T47D (cell line): ENCODE results near the gene CTAGE4.
"Not testable (repeated sequence)": the region's sequence is repeated elsewhere in the genome, so short reads cannot be mapped to it uniquely, and the experiment has no call there.

ENCODE experiments used
- DNase-seq, 2 experiments: peaks; one replicate each; pipeline versions ENCODE4 v3.0.0 to v3.0.0-alpha.2; 2011 to 2012; ENCODE audit warnings: low read depth in 1 of 2, low spot score in 1 of 2
- in situ Hi-C: cut with HindIII; loops from 2 replicates; pipeline ENCODE4 v1.10.0; 2016; ENCODE audit warnings: low sequenced_read_pairs, low pct_unique_long_range_greater_than_20kb

CTAGE4 gene

DNA sequence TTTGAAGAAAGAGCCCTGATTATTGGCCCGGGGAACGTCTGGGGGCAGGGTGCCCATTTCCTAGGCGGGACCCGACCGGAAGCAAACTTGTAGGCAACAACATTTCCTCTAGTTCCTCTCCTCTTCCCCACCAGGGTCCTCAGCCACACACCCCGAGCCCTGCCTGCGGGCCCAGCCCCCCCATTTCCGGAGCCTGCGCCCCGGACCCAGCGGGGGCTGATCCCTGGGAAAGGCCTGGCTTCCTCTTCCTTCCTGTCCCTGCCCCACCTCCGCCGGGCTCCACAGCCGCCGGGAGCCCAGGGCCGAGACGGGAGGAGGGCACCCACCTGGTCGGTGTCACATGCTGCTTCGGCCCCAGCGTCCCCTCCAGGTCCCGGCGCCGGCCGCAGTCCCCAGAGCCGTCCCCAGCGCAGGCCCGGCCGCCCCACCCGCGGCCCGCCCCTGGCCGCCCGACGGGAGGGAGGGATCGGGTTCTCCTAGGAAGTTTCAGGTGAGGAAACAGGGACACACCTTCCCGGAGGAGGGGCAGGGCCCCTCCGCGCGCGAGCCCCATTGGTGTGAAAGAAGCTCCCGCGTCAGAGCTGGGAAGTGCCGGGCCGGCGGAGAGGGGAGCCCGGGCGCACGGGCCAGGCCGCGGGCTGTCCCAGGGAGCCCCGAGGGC is 12.1 kb downstream of the CTAGE4 start, which contains the start of gene ARHGEF35:
ARHGEF35 (minus strand) TSS at position 622 of the 661 bp plus-strand sequence. CDS start 7,450 bp downstream, outside the sequence.
- in situ Hi-C loops, DNase-seq: not testable (repeated sequence)

DNA sequence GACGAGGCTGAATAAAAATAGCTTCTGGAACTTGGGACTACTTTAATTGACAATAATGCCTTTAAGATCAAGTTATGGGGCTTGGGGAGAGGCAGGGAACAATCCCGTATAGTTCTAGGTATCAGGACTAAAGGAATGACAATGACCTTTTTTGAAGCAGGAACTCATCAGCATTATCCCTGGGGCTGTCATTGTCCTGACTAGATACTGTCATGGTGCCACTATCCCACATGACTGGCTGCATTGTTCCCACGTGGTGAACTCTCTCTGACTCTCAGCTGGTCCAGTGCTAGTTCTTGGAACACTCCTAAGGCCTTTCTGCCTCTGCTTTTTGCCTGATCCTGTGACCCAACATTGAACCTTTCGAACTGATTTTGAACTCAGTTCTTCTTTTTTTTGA is 15.7 kb downstream of the CTAGE4 start:
- in situ Hi-C loops, DNase-seq: not testable (repeated sequence)

DNA sequence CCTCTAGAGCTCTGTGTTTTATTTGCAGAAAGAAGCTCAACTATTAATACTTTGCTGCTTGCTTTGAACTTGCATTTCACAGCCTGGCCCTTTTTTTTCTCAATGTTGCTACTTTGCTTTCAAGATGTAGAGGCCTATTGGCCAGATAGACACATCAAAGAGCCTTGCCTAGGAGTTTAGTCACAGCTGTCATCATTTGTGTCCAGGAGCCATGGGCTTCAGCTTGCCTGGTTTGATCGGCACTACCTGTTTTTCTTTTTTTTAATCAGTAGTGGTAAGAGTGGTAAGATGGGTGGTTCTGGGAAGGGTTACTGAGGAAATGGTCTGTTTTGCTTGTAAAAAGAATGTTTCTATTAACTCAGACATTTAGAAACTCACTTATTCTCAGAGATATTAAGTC is 18.7 kb downstream of the CTAGE4 start:
- in situ Hi-C loops, DNase-seq: not testable (repeated sequence)

DNA sequence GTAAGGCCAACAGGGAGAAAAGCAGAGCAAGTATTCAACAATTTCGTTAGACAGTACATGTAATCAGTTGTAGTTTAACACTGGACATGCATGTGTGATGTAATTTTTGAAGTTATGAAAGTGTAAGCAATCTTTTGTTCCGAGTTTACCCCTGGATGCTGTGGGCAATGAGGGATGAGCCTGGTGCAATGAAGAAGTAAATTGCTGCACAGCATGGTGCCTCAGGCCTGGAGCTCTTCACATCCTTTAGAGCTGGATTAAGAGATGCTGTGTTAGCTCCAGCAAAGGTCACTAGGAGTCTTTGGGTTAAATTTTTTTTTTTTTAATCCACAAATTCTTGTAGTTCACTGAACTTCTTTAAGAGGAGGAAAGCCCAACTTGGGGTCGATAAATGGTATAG is 19.8 kb downstream of the CTAGE4 start:
- in situ Hi-C loops = not testable (repeated sequence)

DNA sequence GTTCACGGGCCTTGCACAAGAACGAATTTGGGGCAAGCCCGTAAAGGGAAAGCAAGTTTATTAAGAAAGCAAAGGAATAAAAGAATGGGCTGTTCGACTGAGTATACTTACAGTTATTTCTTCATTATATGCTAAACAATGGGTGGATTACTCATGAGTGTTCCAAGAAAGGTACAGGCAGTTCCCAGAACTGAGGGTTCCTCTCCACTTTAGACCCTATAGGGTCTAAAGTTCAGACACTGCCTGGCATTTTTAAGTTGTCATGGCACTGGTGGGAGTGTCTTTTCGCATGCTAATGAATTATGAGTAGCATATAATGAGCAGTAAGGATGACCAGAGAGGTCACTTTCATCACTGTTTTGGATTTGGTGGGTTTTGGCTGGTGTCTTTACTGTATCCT is 22.0 kb downstream of the CTAGE4 start:
- in situ Hi-C loops, DNase-seq: not testable (repeated sequence)

More for the DNA sequence above, 19.8 kb downstream of the CTAGE4 start:
- not testable (repeated sequence) for DNase-seq

DNA sequence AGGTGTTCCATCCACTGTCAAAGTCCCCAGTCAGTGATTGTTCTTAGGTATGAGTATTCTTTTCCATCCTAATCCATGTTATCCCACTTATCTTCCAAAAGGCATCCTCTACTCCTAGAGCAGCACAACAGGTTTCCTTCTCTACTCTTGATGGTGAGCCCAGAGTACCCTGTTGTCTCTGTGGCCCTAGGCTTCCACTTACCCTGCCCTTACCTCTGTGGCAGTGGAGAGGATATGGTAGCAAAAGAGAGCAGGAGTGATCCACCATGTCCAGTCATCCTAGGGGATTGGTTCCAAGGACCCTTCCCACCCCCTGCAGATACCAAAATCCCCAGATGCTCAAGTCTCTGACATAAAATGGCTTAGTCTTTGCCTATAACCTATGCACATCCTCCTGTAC is 33.9 kb downstream of the CTAGE4 start:
- DNase-seq, in situ Hi-C loops: not testable (repeated sequence)

DNA sequence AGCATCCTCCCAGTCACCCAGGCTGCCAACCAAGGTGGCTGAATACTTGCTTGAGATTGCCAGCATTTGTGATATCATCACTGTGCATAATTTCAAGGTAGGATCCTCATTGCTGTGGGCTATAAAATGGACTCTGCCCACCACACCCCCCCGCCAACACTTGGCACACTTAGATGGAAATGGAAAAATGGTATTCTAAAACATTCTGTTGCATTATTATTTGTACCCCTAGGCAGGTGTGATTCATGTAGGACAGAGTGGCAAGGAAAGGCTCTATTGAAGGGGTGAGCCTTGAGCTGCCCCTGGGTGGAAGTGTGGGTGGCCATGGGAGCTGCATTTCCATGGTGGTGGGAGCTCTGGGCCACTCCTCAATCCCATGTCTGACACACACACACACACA is 35.3 kb downstream of the CTAGE4 start:
- in situ Hi-C loops, DNase-seq: not testable (repeated sequence)

DNA sequence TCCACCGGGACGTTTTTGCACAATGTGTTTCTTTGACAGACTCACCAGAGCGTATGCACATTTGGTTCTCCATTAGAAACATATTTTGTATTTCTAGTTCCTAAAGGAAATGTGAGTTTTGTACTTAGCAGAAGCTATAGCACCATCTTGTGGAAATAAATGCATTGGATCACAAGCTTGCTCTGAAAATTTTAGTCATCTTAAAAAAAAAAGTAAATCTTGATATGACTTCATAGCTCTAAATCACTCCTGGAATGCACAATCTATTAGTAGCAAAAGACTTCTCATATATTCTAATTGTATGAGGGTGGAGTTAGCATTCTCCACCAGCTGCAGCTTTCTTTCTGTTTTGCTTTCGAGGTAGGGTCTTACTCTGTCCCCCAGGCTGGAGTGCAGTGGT is 35.9 kb downstream of the CTAGE4 start:
- DNase-seq, in situ Hi-C loops: not testable (repeated sequence)

DNA sequence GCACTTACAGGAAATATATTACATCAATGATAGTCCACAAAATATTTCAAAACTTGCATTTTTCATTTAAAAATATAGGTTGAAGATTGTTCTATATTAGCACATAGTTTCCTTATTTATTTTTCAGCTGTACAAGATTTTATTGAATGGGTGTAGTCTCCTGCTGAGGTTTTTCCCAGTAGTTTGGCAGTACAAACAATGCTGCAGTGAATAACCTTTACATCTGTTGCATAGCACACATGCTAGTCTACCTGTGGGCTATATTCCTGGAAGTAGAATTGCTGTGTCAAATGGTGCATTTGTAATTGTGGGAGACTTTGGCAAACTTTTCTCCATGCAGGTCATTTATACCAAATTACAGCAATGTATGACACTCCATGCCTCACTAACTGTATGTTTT is 37.3 kb downstream of the CTAGE4 start:
- in situ Hi-C loops = not testable (repeated sequence)

DNA sequence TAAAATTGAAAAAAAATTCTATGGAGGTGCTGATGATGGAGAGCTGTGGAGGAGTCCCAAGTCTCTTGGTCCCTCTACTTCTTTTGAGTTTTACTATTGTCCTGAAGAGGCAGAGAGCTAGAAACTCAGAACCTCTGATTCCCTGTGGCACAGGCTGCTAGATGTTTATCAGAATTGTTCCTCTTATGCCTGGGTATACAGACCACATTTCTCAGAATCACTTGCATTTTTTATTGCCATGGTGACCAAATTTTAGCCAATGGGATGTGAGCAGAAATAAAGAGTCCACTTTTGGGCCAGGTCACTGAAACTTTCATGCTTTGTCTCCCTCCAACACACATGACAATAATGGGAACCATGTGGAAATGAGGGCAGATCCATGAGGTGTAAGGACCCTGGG is 40.4 kb downstream of the CTAGE4 start:
- DNase-seq, in situ Hi-C loops: not testable (repeated sequence)

More for the DNA sequence above, 37.3 kb downstream of the CTAGE4 start:
- not testable (repeated sequence) for DNase-seq

DNA sequence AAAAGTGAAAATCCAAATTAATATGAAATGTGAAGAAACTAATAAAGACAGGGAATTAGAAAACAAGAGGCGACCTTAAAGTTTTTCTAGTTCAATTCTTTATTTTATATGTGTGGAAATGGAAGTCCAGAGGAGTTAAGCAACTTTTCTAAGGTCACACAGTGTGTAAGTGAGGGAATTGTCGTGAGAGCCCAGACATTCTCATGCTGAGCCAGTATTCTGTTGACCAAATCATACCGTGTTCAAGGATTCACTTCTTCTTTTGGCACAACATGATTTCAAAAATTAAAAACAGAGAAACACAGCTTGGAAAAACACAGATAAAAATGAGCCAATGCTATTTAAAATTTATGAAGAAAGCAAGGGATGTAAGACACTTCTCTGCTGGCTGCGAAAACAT is 43.6 kb downstream of the CTAGE4 start:
- in situ Hi-C loops = not testable (repeated sequence)

DNA sequence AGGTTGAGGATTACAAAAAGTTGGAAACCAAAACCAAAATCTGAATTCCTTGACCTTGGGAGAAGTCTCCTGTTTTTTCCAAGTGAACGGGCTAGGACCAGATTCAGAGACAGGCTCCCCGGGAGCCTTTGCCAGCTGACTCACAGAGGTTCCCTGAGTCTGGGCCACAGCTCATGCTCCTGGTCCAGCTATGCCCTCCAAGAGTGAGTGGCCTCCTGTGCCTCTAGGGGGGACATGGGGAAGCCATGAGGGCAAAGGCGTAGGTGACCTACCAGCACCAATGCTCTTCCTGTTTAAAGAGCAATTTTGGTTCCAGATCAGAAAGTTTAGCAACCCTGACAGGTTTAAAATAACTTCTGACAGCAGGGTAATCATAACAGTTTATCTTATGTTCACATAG is 45.5 kb downstream of the CTAGE4 start:
- in situ Hi-C loops, DNase-seq: not testable (repeated sequence)

More for the DNA sequence above, 43.6 kb downstream of the CTAGE4 start:
- not testable (repeated sequence) for DNase-seq

DNA sequence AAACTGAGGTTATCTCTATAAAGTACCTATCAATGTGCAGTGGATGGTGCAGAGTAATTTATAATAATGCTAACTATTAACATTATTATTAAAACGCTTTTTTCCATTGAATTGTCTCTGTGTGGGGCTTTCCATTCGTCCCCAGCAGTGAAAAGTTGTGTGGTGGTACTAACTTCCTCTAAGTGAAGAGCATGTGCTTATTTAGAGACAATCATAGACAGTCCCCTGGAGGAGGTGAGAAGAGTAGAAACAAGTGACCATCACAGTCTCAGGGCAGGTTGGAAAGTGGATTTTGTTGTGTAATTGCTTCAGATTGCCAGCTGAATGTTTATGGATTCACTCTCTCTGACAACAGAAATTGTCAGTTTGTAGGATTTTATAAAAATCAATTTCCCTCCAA is 47.8 kb downstream of the CTAGE4 start:
- DNase-seq, in situ Hi-C loops: not testable (repeated sequence)

DNA sequence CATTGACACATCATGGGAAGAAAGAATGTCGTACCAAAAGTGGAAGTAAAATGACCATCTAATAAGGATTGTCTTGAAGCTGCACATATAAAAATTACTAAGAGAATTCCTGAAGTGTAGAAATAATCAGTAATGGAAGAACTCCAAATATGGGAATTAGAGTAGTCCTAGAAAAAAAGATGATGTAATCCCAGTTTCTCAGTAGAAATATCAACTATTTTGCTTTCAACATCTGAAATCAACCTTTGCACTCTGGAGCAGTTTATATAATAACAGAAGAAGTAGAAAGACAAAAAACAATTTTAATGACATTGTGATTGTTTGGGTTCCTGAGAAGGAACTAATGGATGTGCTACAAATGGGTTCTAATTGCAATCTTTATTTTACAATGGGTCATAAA is 49.8 kb downstream of the CTAGE4 start:
- in situ Hi-C loops = not testable (repeated sequence)

More for the DNA sequence above, 49.8 kb downstream of the CTAGE4 start:
- DNase-seq = not testable (repeated sequence)
